Activated CD4-positive, alpha-beta T cell treated with anti-CD3 and anti-CD28 coated beads for 36 hours (primary cell): ENCODE measurements around the gene MROH7. TPM values are rescaled to one million over a fixed set of nuclear protein-coding genes. Genes with fewer than 3 reads are reported as not detected.

Experiments used
- ATAC-seq: fragments of 200-7000 bp; cut with Tn5 transposase; one replicate; pipeline ENCODE4 v1.10.0; 2021; ENCODE audit warnings: mild to moderate bottlenecking, moderate library complexity
- CTCF ChIA-PET: fragments of 350-600 bp; sonication (Branson Sonifier 250); formaldehyde crosslinking; loops from one replicate; lab custom pipeline; 2021; ENCODE audit warnings: antibody characterized with exemption; lab: Charles Lee
- POLR2A ChIA-PET: fragments of 350-600 bp; sonication (Branson Sonifier 250); formaldehyde crosslinking; loops from one replicate; lab custom pipeline; 2021; ENCODE audit warnings: antibody characterized with exemption, inconsistent platforms; lab: Charles Lee
- DNase-seq: peaks from one replicate; pipeline ENCODE4 v3.0.0-alpha.2; 2020
- H3K27ac Mint-ChIP-seq: one replicate; pipeline ENCODE4 v1.8.0; 2021; ENCODE audit warnings: mixed read lengths
- H3K27me3 Mint-ChIP-seq: one replicate; pipeline ENCODE4 v1.8.0; 2021; ENCODE audit warnings: mixed read lengths
- H3K36me3 Mint-ChIP-seq: one replicate; pipeline ENCODE4 v1.8.0; 2021; ENCODE audit warnings: low read depth, mixed read lengths
- H3K4me1 Mint-ChIP-seq: one replicate; pipeline ENCODE4 v1.8.0; 2021; ENCODE audit warnings: mixed read lengths
- H3K4me3 Mint-ChIP-seq: one replicate; pipeline ENCODE4 v1.8.0; 2021; ENCODE audit warnings: mild to moderate bottlenecking, moderate library complexity, mixed read lengths
- H3K9me3 Mint-ChIP-seq: one replicate; pipeline ENCODE4 v1.8.0; 2021; ENCODE audit warnings: low read depth, mixed read lengths
- intact Hi-C, 2 experiments: fragments of 100-400 bp; cut with DNase I in 1 of 2; cut with micrococcal nuclease in 1 of 2; formaldehyde crosslinking; loops; one replicate each; pipeline versions ENCODE4 v1.14.2 to v1.15.1; 2022 to 2024; cut with DNase I, micrococcal nuclease
- total RNA-seq, 2 experiments: library from RNA; stranded (reverse); gene quantifications; one replicate each; pipeline ENCODE4 v1.2.3, GENCODE V29; 2021

MROH7 gene
- total RNA-seq, 2 experiments from 2014 or later: 0.16 to 0.25 TPM

DNA sequence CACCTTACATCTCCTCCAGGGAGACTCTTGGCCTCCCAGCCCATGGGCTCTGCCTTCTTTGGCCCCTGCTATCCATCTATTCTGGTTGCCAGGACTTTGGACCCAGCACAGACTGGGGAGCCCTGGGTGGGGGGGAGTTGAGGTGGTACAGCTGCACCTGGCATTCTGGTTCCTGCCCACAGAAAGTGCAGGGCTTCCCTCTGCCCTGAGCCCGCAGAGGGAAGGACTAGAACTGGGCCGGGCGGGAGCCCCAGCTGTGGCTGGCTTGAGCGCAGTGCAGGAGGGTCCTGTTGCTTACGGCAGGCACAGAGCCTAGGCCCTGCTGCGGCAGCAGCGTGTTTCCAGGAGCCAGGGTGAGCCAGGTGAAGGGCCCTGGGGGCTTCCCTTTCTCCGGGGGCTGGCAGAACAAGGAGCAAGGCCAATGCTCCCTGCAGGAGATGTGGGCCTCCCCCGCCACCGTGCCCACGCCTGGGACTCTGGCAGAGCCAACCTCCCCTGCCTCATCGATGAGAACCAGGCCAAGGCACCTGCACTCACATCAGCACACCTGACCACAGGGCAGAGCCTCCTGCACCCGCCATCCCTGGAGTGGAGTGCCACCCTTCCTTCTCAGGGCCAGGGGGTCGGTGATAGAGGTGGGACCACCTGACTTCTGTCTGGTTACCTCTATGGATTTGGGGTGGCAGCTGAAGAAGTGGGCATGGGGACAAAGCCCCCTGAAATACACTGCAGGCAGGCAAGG, 106.7 kb downstream of the MROH7 start:
- no peaks in the 10 kb centered on the region for H3K4me1 Mint-ChIP-seq
- intact Hi-C loops: no loop called here
- H3K9me3 Mint-ChIP-seq: no peaks in the 10 kb centered on the region
- no peaks in the 10 kb centered on the region for H3K27me3 Mint-ChIP-seq
- H3K27ac Mint-ChIP-seq: no peak overlapping the region
- no peak for ATAC-seq
- H3K4me3 Mint-ChIP-seq: no peak overlapping the region
- ChIA-PET CTCF (no interaction called here), POLR2A (no interaction called here)
- H3K36me3 Mint-ChIP-seq: peaks cover 3% of the 10 kb centered on the region
- no peak for DNase-seq

DNA sequence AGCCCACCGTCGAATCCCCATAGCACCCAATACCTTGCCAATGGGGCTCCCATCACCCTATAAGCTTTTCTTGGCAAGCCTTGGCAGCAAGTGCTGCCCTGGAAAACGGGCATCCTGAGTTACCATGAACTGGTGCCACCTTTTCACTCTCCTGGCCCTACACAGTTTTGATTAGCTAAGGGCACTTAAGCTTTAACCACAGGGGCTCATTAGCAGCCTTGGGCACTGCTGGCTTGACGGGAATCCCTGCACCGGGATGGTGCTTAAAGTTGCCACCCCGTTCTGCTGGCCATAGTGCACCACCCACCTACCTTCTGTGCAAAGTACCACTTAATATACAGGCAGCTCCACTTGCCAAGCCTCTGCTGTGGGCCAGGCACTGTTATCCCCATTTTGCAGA, 109.0 kb downstream of the MROH7 start:
- Mint-ChIP-seq H3K36me3 (no peaks in the 10 kb centered on the region), H3K27me3 (no peaks in the 10 kb centered on the region), H3K4me3 (no peak overlapping the region), H3K27ac (no peak overlapping the region), H3K9me3 (no peaks in the 10 kb centered on the region), H3K4me1 (no peaks in the 10 kb centered on the region)
- CTCF ChIA-PET: interaction anchor here (0.9 kb wide), 1 partner anchor 26 kb away, joined by 3 read pairs; no protein-coding TSS in a partner anchor
- intact Hi-C loops: no loop called here
- DNase-seq (no peak), ATAC-seq (no peak)
- POLR2A ChIA-PET: no interaction called here

DNA sequence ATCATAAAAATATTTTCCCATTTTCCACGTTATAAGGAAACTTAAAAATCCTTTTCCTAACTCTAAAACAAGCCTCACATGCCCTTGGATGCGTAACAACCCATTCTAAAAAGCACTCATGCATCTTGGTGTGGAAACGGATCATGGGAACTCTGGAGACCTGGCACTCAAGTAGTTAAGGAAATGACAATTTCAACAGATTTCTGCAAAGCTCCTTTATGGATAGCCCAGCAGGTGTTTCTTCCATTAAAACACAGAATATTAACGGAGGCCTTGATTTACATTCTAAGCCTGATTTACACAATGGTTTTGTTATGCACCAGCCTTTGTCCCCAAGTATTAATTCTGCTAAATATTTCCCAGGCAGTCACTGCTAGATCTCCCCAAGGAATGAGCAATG, 109.8 kb downstream of the MROH7 start:
- POLR2A ChIA-PET: no interaction called here
- CTCF ChIA-PET: interaction anchor here (0.6 to 0.9 kb wide), 4 partner anchors 27 to 262 kb away, joined by 3 read pairs; no protein-coding TSS in a partner anchor
- Mint-ChIP-seq H3K27ac (no peak overlapping the region), H3K27me3 (no peaks in the 10 kb centered on the region), H3K4me3 (no peak overlapping the region), H3K4me1 (no peaks in the 10 kb centered on the region), H3K9me3 (no peaks in the 10 kb centered on the region), H3K36me3 (peaks cover 4% of the 10 kb centered on the region)
- intact Hi-C loops: no loop called here
- DNase-seq: no peak
- ATAC-seq: no peak

DNA sequence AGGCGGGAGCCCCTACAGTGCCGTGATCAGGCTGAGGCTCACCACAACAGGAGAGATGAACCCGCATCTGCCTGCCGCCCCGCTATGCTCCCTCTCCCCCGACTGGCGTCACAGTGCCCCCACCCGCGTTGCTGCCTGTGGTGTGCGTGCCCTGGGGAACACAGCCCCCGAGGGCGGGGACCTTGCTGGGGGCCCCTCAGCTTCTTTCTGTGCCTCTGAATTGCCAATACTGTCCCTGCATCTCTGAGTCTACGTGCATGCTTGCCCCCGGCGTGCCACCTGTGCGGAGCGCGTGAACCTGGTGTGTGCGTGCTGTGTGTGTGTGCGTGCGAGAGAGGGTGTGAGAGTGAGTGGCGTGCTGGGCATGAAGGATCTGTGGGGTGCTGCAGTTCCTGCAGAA, 112.5 kb downstream of the MROH7 start:
- H3K9me3 Mint-ChIP-seq: no peaks in the 10 kb centered on the region
- DNase-seq (no peak), ATAC-seq (no peak)
- intact Hi-C loops: no loop called here
- H3K4me1 Mint-ChIP-seq: no peaks in the 10 kb centered on the region
- no peak overlapping the region for H3K27ac Mint-ChIP-seq
- no peak overlapping the region for H3K4me3 Mint-ChIP-seq
- no peaks in the 10 kb centered on the region for H3K27me3 Mint-ChIP-seq
- ChIA-PET POLR2A (no interaction called here), CTCF (no interaction called here)
- peaks cover 15% of the 10 kb centered on the region for H3K36me3 Mint-ChIP-seq

DNA sequence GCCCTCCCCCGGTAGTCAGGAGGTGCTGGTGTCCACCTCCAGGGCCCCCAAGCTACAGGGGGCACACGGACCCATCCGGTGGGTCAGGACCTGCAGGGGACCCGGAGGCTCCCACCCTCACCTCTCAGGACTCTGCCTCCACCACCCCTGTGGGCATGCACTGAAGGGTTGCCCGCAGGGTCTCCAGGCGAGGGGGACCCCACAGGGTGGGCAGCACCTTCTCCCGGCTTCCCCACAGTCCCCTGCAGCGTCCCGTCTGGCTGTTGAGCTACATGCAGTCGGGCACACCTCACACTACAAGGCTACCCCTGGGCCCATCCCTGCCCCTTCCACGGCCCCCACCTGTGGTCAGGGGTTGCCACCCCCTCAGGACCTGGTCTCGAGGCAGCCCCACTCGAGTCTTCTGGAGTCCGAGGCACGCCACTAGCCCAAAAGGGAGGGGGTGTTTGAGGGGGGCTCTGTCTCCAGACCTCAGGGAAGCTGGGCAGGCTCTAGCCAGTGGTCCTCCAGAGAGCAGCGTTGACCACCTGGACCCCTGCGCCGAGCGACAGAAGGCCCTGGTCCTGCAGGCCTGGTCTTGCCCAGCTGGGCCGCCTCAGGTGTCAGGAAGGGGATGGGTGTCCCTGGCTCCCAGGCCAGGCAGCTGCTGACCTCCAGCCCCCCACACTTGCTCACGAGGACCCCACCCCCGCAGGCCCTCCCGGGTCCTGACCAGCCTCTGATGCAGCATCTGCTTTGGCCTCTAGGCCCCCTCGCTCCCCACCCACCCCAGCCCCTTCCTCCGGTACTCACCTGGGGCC, 113.1 kb downstream of the MROH7 start:
- ChIA-PET CTCF (no interaction called here), POLR2A (no interaction called here)
- H3K27me3 Mint-ChIP-seq: no peaks in the 10 kb centered on the region
- intact Hi-C loops: no loop called here
- H3K4me1 Mint-ChIP-seq: no peaks in the 10 kb centered on the region
- peaks cover 17% of the 10 kb centered on the region for H3K36me3 Mint-ChIP-seq
- no peak for ATAC-seq
- DNase-seq: no peak
- no peaks in the 10 kb centered on the region for H3K9me3 Mint-ChIP-seq
- H3K4me3 Mint-ChIP-seq: no peak overlapping the region
- H3K27ac Mint-ChIP-seq: no peak overlapping the region

DNA sequence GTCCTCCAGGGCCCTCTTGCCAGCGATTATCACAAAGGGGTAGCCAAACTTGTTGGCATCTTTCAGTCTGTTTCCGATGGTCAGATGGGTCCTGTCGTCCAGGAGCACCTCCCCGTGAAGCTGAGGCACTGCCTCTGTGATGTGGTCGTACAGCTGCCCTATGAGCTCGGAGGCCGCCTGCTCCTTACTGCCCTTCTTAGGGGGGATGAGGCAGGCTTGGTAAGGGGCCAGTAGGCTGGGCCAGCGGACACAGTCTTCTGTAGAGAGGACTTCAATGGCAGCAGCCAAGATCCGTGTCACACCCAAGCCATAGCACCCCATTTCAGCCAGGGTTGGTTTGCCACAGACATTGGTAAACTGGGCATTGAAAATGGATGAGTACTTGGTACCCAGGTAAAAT, 116.2 kb downstream of the MROH7 start:
- CTCF ChIA-PET: interaction anchor here (1.5 kb wide), 1 partner anchor 12 kb away, joined by 3 read pairs; no protein-coding TSS in a partner anchor
- no peaks in the 10 kb centered on the region for H3K27me3 Mint-ChIP-seq
- intact Hi-C loops: no loop called here
- no peak overlapping the region for H3K27ac Mint-ChIP-seq
- POLR2A ChIA-PET: no interaction called here
- peaks cover 17% of the 10 kb centered on the region for H3K36me3 Mint-ChIP-seq
- no peaks in the 10 kb centered on the region for H3K9me3 Mint-ChIP-seq
- DNase-seq (no peak), ATAC-seq (no peak)
- no peak overlapping the region for H3K4me3 Mint-ChIP-seq
- peaks cover 3% of the 10 kb centered on the region for H3K4me1 Mint-ChIP-seq

DNA sequence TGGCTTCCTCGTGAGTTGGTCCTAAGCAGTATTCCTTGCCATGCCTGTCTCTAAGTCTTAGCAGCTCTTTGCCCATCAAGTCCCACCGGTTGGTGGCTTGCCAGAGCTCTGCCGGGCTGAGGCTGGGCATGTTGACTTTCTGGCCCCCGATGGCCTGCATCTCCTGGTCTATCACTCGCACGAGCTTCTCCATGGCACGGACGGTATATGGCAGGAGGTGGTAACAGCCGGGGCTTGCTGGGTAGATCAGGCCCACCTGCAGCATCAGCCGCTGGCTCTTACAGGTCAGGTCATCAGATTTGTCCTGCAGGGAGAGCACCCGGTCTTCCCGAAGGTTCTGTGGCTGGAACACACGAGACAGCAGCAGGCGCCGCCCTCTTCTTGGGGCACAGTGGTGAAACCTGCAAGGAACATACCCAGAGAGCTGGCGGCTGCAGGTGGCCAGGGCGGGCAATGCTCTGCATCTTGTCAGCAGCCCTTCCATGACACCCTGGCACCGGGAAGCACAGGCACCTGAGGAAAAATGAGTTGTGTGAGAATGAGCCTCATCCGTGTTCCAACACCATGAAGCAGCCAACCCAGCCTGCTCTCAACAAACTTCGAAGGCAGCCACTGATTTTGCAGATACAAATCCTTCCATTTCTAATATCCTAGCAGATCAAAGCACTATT, 117.2 kb downstream of the MROH7 start:
- H3K27me3 Mint-ChIP-seq: no peaks in the 10 kb centered on the region
- peaks cover 9% of the 10 kb centered on the region for H3K4me1 Mint-ChIP-seq
- H3K4me3 Mint-ChIP-seq: no peak overlapping the region

More for the DNA sequence above, 117.2 kb downstream of the MROH7 start:
- no peak for DNase-seq
- intact Hi-C loops: no loop called here
- ChIA-PET CTCF (interaction anchor here (1.3 kb wide), 1 partner anchor 16 kb away, joined by 4 read pairs; no protein-coding TSS in a partner anchor), POLR2A (no interaction called here)
- Mint-ChIP-seq H3K36me3 (peaks cover 19% of the 10 kb centered on the region), H3K27ac (no peak overlapping the region), H3K9me3 (no peaks in the 10 kb centered on the region)
- no peak for ATAC-seq

Other genes starting within 250 kb of the MROH7 start
- gene SSBP3, start 235.4 kb upstream of the MROH7 start, total RNA-seq: 10 to 100 TPM; 40.3 to 64.2 TPM
- 1 to 10 TPM; 2.0 TPM for gene ACOT11, start 93.6 kb upstream of the MROH7 start, total RNA-seq
- not detected for gene FAM151A, start 18.3 kb upstream of the MROH7 start, total RNA-seq
- 10 to 100 TPM; 34.4 to 36.1 TPM for gene TTC4, start 74.1 kb downstream of the MROH7 start, total RNA-seq
- 1 to 10 TPM; 6.3 to 6.8 TPM for gene PARS2, start 122.7 kb downstream of the MROH7 start, total RNA-seq
- gene TTC22, start 159.5 kb downstream of the MROH7 start, total RNA-seq: 1 to 10 TPM; 4.1 to 4.2 TPM
- gene DHCR24, start 245.4 kb downstream of the MROH7 start, total RNA-seq: 10 to 100 TPM; 78.4 to 80.6 TPM